HG02938 (cell line): ENCODE measurements around the gene ITPR3.

Source experiments
- ATAC-seq: cut with Tn5 transposase; IDR thresholded peaks from one replicate; pipeline ENCODE4 v1.9.1; 2021; ENCODE audit warnings: mild to moderate bottlenecking, moderate library complexity; ENCODE audit not compliant: unreplicated experiment

ITPR3 gene

GRCh38 chr6:33664506-33665057 lies 43.5 kb downstream of the ITPR3 start:
- ATAC-seq, result no peak

GRCh38 chr6:33665957-33666356 lies 44.8 kb downstream of the ITPR3 start:
- no peak for ATAC-seq

GRCh38 chr6:33667072-33667471 lies 46.0 kb downstream of the ITPR3 start:
- ATAC-seq, result no peak

GRCh38 chr6:33667776-33668175 lies 46.7 kb downstream of the ITPR3 start:
- ATAC-seq, result no peak

- no peak for ATAC-seq
Observed at GRCh38 chr6:33668328-33668727, 47.2 kb downstream of the ITPR3 start.

GRCh38 chr6:33668914-33669313 lies 47.8 kb downstream of the ITPR3 start:
- ATAC-seq, result no peak

- ATAC-seq, result no peak
Observed at GRCh38 chr6:33670086-33670660, 49.1 kb downstream of the ITPR3 start.

GRCh38 chr6:33670971-33671743 lies 50.0 kb downstream of the ITPR3 start:
- no peak for ATAC-seq

GRCh38 chr6:33671744-33672072 lies 50.6 kb downstream of the ITPR3 start:
- ATAC-seq, result no peak

- no peak for ATAC-seq
Observed at GRCh38 chr6:33672808-33673207, 51.7 kb downstream of the ITPR3 start.

- no peak for ATAC-seq
Observed at GRCh38 chr6:33673851-33674250, 52.7 kb downstream of the ITPR3 start.

GRCh38 chr6:33675968-33676367 lies 54.8 kb downstream of the ITPR3 start:
- no peak for ATAC-seq

GRCh38 chr6:33676416-33677142 lies 55.5 kb downstream of the ITPR3 start:
- ATAC-seq, result no peak

- ATAC-seq, result no peak
Observed at GRCh38 chr6:33677143-33677660, 56.1 kb downstream of the ITPR3 start.

- ATAC-seq, result no peak
Observed at GRCh38 chr6:33677689-33678088, 56.6 kb downstream of the ITPR3 start.

- no peak for ATAC-seq
Observed at GRCh38 chr6:33678233-33678931, 57.3 kb downstream of the ITPR3 start.

GRCh38 chr6:33678932-33679490 lies 57.9 kb downstream of the ITPR3 start:
- no peak for ATAC-seq

- ATAC-seq, result no peak
Observed at GRCh38 chr6:33679761-33680160, 58.6 kb downstream of the ITPR3 start.

- ATAC-seq, result no peak
Observed at GRCh38 chr6:33682341-33682740, 61.2 kb downstream of the ITPR3 start.

GRCh38 chr6:33683051-33683571 lies 62.0 kb downstream of the ITPR3 start:
- ATAC-seq, result no peak
